Breast epithelium (tissue), 4 donors: ENCODE results near the gene GPC4. TPM values are rescaled to one million over a fixed set of nuclear protein-coding genes. Genes with fewer than 3 reads are reported as not detected.

ENCODE experiments used
- DNase-seq, 2 donors: peaks; one replicate each; pipeline ENCODE4 v3.0.0-alpha.2; 2019; ENCODE audit warnings: low spot score in 2 of 2
- H3K27ac ChIP-seq, 2 donors: fragments of 200-600 bp; sonication (generic) in 1 of 2; one replicate each; pipeline ENCODE4 v1.5.1; 2016 to 2019; ENCODE audit warnings: mild to moderate bottlenecking in 1 of 2
- H3K27me3 ChIP-seq, 2 donors: fragments of 200-600 bp; sonication (generic) in 1 of 2; one replicate each; pipeline versions ENCODE4 v1.5.1 to v1.6.0; 2017 to 2019; ENCODE audit warnings: control low read depth in 1 of 2, mild to moderate bottlenecking in 1 of 2
- H3K36me3 ChIP-seq: fragments of 200-600 bp; one replicate; pipeline ENCODE4 v1.5.1; 2019
- H3K4me1 ChIP-seq, 2 donors: fragments of 200-600 bp; sonication (generic); one replicate each; pipeline ENCODE4 v1.5.1; 2016 to 2019; ENCODE audit warnings: control low read depth in 1 of 2
- H3K4me3 ChIP-seq, 3 donors: fragments of 200-600 bp; sonication (generic); 1 replicate in 2 of 3; 2 replicates in 1 of 3; pipeline ENCODE4 v1.5.1; 2016 to 2019; ENCODE audit warnings: mild to moderate bottlenecking in 3 of 3, moderate library complexity in 2 of 3
- H3K9me3 ChIP-seq, 2 donors: fragments of 200-600 bp; sonication (generic) in 1 of 2; one replicate each; pipeline ENCODE4 v1.5.1; 2016 to 2019; ENCODE audit warnings: control low read depth in 1 of 2
- CTCF ChIP-seq, 3 donors: fragments of 450-650 bp; IDR thresholded peaks; one replicate each; pipeline ENCODE4 v1.5.1; 2016 to 2017; ENCODE audit warnings: antibody characterized with exemption in 3 of 3, mild to moderate bottlenecking in 3 of 3, moderate library complexity in 3 of 3
- POLR2A ChIP-seq: fragments of 450-650 bp; IDR thresholded peaks from one replicate; pipeline ENCODE4 v1.6.1; 2016; ENCODE audit warnings: antibody characterized with exemption, mild to moderate bottlenecking, moderate library complexity
- POLR2AphosphoS5 ChIP-seq, 3 donors: sonication (generic); formaldehyde crosslinking; IDR thresholded peaks; one replicate each; pipeline ENCODE4 v1.6.1; 2017; ENCODE audit warnings: antibody characterized with exemption in 3 of 3
- intact Hi-C: fragments of 100-400 bp; cut with DNase I; formaldehyde crosslinking; loops from one replicate; pipeline ENCODE4 v1.15.1; 2023; ENCODE audit warnings: low total_unique reads
- total RNA-seq, 3 donors: library from RNA; depleted of rRNA; stranded (reverse); fragments of >200 nt; gene quantifications; one replicate each; pipeline ENCODE4 v1.1.0, GENCODE V29; 2016

GPC4 gene
- total RNA-seq, 3 donors from 2014 or later: 4.5 to 7.7 (median 5.2) TPM

GRCh38 chrX:133339566-133339965 is 75.7 kb downstream of the GPC4 start:
- no peak overlapping the region for H3K27ac ChIP-seq
- intact Hi-C loops: no loop called here
- no peaks in the 10 kb centered on the region for H3K9me3 ChIP-seq
- H3K4me3 ChIP-seq: no peak overlapping the region
- H3K4me1 ChIP-seq: no peaks in the 10 kb centered on the region
- peaks cover 0 to 20% of the 10 kb centered on the region in 2 donors for H3K27me3 ChIP-seq
- no peak for DNase-seq
- TF ChIP-seq CTCF (IDR thresholded peaks at IDR 0.05): no peak
- no peak for TF ChIP-seq POLR2AphosphoS5 (IDR thresholded peaks at IDR 0.05)
- no peak for TF ChIP-seq POLR2A
- H3K36me3 ChIP-seq: no peaks in the 10 kb centered on the region

GRCh38 chrX:133337250-133337649 is 78.0 kb downstream of the GPC4 start:
- Histone ChIP-seq H3K27ac (no peak overlapping the region), H3K9me3 (no peaks in the 10 kb centered on the region), H3K4me3 (no peak overlapping the region), H3K4me1 (no peaks in the 10 kb centered on the region), H3K36me3 (no peaks in the 10 kb centered on the region), H3K27me3 (peaks cover 0 to 29% of the 10 kb centered on the region in 2 donors)
- TF ChIP-seq CTCF (IDR thresholded peaks at IDR 0.05) (no peak), POLR2AphosphoS5 (IDR thresholded peaks at IDR 0.05) (no peak), POLR2A (no peak)
- peak; percentile 50 to 58 for DNase-seq
- intact Hi-C loops: no loop called here

GRCh38 chrX:133335027-133335426 is 80.3 kb downstream of the GPC4 start:
- TF ChIP-seq POLR2A: no peak
- peak in 2 of 3 donors; percentile 32 to 39 for TF ChIP-seq CTCF (IDR thresholded peaks at IDR 0.05)
- H3K9me3 ChIP-seq: no peaks in the 10 kb centered on the region
- no peaks in the 10 kb centered on the region for H3K36me3 ChIP-seq
- no peak overlapping the region for H3K4me3 ChIP-seq
- intact Hi-C loops: no loop called here
- H3K27ac ChIP-seq: no peak overlapping the region
- DNase-seq: no peak
- H3K4me1 ChIP-seq: no peaks in the 10 kb centered on the region
- H3K27me3 ChIP-seq: peaks cover 0 to 42% of the 10 kb centered on the region in 2 donors

- no peaks in the 10 kb centered on the region for H3K36me3 ChIP-seq
- no peak overlapping the region for H3K4me3 ChIP-seq
- no peaks in the 10 kb centered on the region for H3K9me3 ChIP-seq
- DNase-seq: no peak
- H3K27me3 ChIP-seq: peaks cover 0 to 48% of the 10 kb centered on the region in 2 donors
- H3K27ac ChIP-seq: no peak overlapping the region
- no peaks in the 10 kb centered on the region for H3K4me1 ChIP-seq
- no peak for TF ChIP-seq CTCF (IDR thresholded peaks at IDR 0.05)
- no peak for TF ChIP-seq POLR2AphosphoS5 (IDR thresholded peaks at IDR 0.05)
- no peak for TF ChIP-seq POLR2A
- intact Hi-C loops: no loop called here
Observed at GRCh38 chrX:133333154-133333750, 82.0 kb downstream of the GPC4 start.

GRCh38 chrX:133332737-133333136 is 82.6 kb downstream of the GPC4 start:
- TF ChIP-seq POLR2AphosphoS5 (IDR thresholded peaks at IDR 0.05) (no peak), POLR2A (no peak), CTCF (IDR thresholded peaks at IDR 0.05) (no peak)
- H3K4me3 ChIP-seq: no peak overlapping the region
- intact Hi-C loops: no loop called here
- no peak overlapping the region for H3K27ac ChIP-seq
- H3K27me3 ChIP-seq: peaks cover 0 to 47% of the 10 kb centered on the region in 2 donors
- no peak for DNase-seq
- H3K36me3 ChIP-seq: no peaks in the 10 kb centered on the region
- no peaks in the 10 kb centered on the region for H3K9me3 ChIP-seq
- no peaks in the 10 kb centered on the region for H3K4me1 ChIP-seq
